Neural crest cell (in vitro differentiated cells): ENCODE data around the gene ZHX3. TPM values are rescaled to one million over a fixed set of nuclear protein-coding genes. Genes with fewer than 3 reads are reported as not detected.

ENCODE experiments used
- DNase-seq: peaks from one replicate; pipeline ENCODE4 v3.0.0; 2021; ENCODE audit warnings: low read depth, mixed read lengths, low spot score
- H3K27ac Mint-ChIP-seq: one replicate; pipeline ENCODE4 v1.8.0; 2021; ENCODE audit warnings: mild to moderate bottlenecking, mixed read lengths; ENCODE audit not compliant: unreplicated experiment
- H3K27me3 Mint-ChIP-seq: 2 replicates; pipeline ENCODE4 v1.8.0; 2021; ENCODE audit warnings: low read depth, mild to moderate bottlenecking, mixed read lengths
- H3K36me3 Mint-ChIP-seq: 2 replicates; pipeline ENCODE4 v1.8.0; 2021; ENCODE audit warnings: low read depth, mild to moderate bottlenecking, mixed read lengths
- H3K4me1 Mint-ChIP-seq: 2 replicates; pipeline ENCODE4 v1.8.0; 2021; ENCODE audit warnings: mixed read lengths
- H3K4me3 Mint-ChIP-seq: one replicate; pipeline ENCODE4 v1.8.0; 2021; ENCODE audit warnings: mild to moderate bottlenecking, mixed read lengths
- H3K9me3 Mint-ChIP-seq: 2 replicates; pipeline ENCODE4 v1.8.0; 2021; ENCODE audit warnings: mixed read lengths
- total RNA-seq: library from RNA; stranded (reverse); gene quantifications from 2 replicates; pipeline ENCODE4 v1.2.1, GENCODE V29; 2021
- TF ChIP-seq, protein P1 (sequence below): fragments of 200-600 bp; sonication (generic); conservative IDR thresholded peaks from 2 replicates; pipeline ENCODE4 v1.5.0; 2021; ENCODE audit warnings: antibody characterized with exemption, mild to moderate bottlenecking

ZHX3 gene
- total RNA-seq, 1 donor from 2014 or later = 13.0 TPM

DNA sequence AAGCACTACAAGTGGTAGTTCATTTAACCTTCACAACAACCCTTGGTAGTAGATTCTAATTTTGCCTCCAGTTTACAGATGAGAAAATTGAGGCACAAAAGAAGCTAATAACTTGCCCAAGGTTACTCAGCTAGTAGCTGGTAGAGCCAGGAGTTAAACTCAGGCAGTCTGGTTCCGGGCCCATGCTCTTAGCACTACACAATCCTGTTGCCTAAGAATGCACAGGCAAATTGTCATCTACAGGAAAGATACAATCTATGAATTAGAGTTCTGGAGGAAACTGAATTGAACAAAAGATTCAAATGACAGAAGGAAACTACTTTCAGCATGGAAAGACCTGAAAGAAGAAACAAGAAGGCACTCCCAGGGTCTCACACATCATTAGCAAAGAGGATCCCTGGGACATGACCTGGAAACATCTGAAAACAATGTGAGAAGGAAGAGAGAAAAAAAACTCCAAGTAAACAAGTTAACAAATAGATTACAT lies 56.8 kb downstream of the ZHX3 start:
- Mint-ChIP-seq H3K4me3 (no peak overlapping the region), H3K4me1 (no peaks in the 10 kb centered on the region), H3K36me3 (no peaks in the 10 kb centered on the region), H3K27ac (no peak overlapping the region), H3K27me3 (no peaks in the 10 kb centered on the region), H3K9me3 (no peaks in the 10 kb centered on the region)
- TF ChIP-seq, protein P1, sequence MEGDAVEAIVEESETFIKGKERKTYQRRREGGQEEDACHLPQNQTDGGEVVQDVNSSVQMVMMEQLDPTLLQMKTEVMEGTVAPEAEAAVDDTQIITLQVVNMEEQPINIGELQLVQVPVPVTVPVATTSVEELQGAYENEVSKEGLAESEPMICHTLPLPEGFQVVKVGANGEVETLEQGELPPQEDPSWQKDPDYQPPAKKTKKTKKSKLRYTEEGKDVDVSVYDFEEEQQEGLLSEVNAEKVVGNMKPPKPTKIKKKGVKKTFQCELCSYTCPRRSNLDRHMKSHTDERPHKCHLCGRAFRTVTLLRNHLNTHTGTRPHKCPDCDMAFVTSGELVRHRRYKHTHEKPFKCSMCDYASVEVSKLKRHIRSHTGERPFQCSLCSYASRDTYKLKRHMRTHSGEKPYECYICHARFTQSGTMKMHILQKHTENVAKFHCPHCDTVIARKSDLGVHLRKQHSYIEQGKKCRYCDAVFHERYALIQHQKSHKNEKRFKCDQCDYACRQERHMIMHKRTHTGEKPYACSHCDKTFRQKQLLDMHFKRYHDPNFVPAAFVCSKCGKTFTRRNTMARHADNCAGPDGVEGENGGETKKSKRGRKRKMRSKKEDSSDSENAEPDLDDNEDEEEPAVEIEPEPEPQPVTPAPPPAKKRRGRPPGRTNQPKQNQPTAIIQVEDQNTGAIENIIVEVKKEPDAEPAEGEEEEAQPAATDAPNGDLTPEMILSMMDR = no peak
- no peak for DNase-seq

DNA sequence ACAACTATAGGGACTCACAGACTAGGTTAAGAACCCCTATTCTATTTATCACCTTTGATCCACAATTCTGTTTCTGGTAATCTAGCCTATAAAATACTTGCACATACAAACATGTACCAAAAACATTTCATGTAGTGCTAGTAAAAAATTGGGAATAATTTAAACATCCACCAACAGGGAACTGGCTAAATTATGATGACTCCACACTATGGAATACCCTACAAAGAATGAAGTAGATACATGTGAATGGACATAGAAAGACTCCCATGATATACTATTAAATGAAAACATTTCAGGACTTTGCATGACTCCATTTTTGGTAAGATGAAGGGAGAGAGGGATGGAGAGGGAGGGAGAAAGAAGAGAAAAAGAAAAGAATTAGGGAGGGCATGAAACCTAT lies 58.2 kb downstream of the ZHX3 start:
- H3K36me3 Mint-ChIP-seq = no peaks in the 10 kb centered on the region
- DNase-seq = no peak

DNA sequence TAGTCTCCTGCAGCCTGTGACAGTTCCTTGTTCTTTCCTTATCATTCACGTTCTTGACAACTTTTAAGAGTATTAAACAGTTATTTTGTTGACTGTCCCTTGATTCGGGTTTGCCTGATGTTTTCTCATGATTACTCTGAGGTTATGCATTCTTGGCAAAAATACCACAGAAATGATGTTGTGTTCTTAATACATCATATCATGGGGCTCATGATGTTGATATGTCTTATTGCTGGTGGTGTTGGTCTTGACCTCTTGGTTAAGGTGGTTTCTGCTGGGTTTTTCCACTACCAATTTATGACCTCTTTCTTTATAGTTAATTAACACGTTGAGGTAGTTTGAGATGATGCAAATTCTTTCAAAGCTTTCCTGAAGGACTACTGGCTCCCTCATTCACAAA lies 59.1 kb downstream of the ZHX3 start:
- no peak overlapping the region for H3K4me3 Mint-ChIP-seq
- no peaks in the 10 kb centered on the region for H3K9me3 Mint-ChIP-seq
- H3K27ac Mint-ChIP-seq = no peak overlapping the region
- no peak for DNase-seq
- no peaks in the 10 kb centered on the region for H3K36me3 Mint-ChIP-seq
- H3K27me3 Mint-ChIP-seq = no peaks in the 10 kb centered on the region
- H3K4me1 Mint-ChIP-seq = no peaks in the 10 kb centered on the region
- TF ChIP-seq, protein P1 = no peak

More for the DNA sequence above, 58.2 kb downstream of the ZHX3 start:
- TF ChIP-seq, protein P1 = no peak
- no peaks in the 10 kb centered on the region for H3K4me1 Mint-ChIP-seq
- no peak overlapping the region for H3K27ac Mint-ChIP-seq
- H3K9me3 Mint-ChIP-seq = no peaks in the 10 kb centered on the region
- no peak overlapping the region for H3K4me3 Mint-ChIP-seq
- H3K27me3 Mint-ChIP-seq = no peaks in the 10 kb centered on the region

DNA sequence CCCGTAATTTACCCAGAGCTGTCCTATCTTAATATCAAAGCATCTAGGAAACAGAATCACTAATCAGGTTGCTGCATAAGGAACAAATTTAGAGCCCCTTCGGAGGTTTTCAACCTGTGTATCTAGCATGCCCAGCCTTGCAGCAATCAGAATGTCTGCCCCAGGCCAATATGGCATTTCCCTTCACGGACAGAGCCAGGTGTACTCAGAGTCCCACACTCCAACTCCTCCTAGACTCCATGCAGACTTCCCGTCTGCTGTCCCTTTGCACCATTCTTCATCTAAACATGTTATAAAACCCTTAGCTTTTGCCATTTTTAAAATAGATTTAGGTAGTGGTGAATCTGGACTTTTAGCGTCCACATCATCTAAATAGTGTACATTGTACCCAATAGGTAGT lies 61.0 kb downstream of the ZHX3 start:
- H3K27me3 Mint-ChIP-seq = no peaks in the 10 kb centered on the region
- H3K4me3 Mint-ChIP-seq = no peak overlapping the region
- H3K9me3 Mint-ChIP-seq = no peaks in the 10 kb centered on the region

DNA sequence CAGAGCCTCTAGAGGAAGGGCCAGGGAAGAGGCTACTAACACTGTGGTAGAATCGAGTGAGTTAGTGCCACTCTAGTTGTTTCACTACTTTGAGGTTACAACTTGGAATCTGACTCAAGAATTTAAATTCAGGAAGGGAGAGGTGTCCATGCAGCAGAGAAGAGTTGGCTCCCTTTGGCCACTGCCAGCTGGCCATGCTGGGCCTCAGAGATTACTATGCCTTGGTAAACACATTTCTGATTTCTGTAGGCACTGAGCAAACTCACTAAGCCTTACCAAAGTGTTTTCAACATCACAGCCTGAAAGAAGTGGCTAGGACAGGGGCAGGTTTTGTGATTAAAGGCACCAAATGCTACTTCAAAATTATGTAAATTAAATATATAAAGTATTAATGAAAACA lies 61.9 kb downstream of the ZHX3 start:
- H3K4me1 Mint-ChIP-seq = no peaks in the 10 kb centered on the region
- H3K27me3 Mint-ChIP-seq = no peaks in the 10 kb centered on the region
- no peaks in the 10 kb centered on the region for H3K9me3 Mint-ChIP-seq
- no peak overlapping the region for H3K4me3 Mint-ChIP-seq
- DNase-seq = no peak
- H3K36me3 Mint-ChIP-seq = no peaks in the 10 kb centered on the region
- no peak overlapping the region for H3K27ac Mint-ChIP-seq
- TF ChIP-seq, protein P1 = no peak

More for the DNA sequence above, 61.0 kb downstream of the ZHX3 start:
- DNase-seq = no peak
- Mint-ChIP-seq H3K36me3 (no peaks in the 10 kb centered on the region), H3K4me1 (no peaks in the 10 kb centered on the region), H3K27ac (no peak overlapping the region)
- TF ChIP-seq, protein P1 = no peak
